Lower leg skin (tissue), 4 donors: Measurements from ENCODE around the gene TMPRSS5. TPM values are rescaled to one million over a fixed set of nuclear protein-coding genes. Genes with fewer than 3 reads are reported as not detected.

Experiments used
- DNase-seq, 2 donors: peaks; one replicate each; pipeline ENCODE4 v3.0.0-alpha.2; 2019; ENCODE audit warnings: low spot score in 2 of 2
- H3K4me3 ChIP-seq: fragments of 200-600 bp; sonication (generic); 2 replicates; pipeline ENCODE4 v1.5.1; 2017; ENCODE audit warnings: mild to moderate bottlenecking, low read depth; ENCODE audit not compliant: poor library complexity, severe bottlenecking
- POLR2A ChIP-seq, 2 donors: fragments of 450-650 bp; IDR thresholded peaks; one replicate each; pipeline ENCODE4 v1.6.1; 2016 to 2017; ENCODE audit warnings: antibody characterized with exemption in 2 of 2, mild to moderate bottlenecking in 1 of 2, moderate library complexity in 1 of 2
- WGBS, 2 donors: methylation state at CpG; one replicate each; pipeline ENCODE4 v1.1.5; 2018; 5-methylcytosine and 5-hydroxymethylcytosine counted together
- intact Hi-C: fragments of 100-400 bp; cut with DNase I; formaldehyde crosslinking; loops from one replicate; pipeline ENCODE4 v1.15.0; 2023; ENCODE audit warnings: low total_unique reads
- total RNA-seq, 4 donors: library from RNA; depleted of rRNA; stranded (reverse); fragments of >200 nt; gene quantifications; one replicate each; pipeline ENCODE4 v1.1.0, GENCODE V29; 2016
- TF ChIP-seq, protein P1 (sequence below), 3 donors: fragments of 450-650 bp; IDR thresholded peaks; one replicate each; pipeline ENCODE4 v1.5.1; 2016; ENCODE audit warnings: antibody characterized with exemption in 3 of 3, mild to moderate bottlenecking in 3 of 3, moderate library complexity in 2 of 3

Gene TMPRSS5
- total RNA-seq, 4 donors from 2014 or later, result 1.1 to 4.2 (median 3.0) TPM

DNA sequence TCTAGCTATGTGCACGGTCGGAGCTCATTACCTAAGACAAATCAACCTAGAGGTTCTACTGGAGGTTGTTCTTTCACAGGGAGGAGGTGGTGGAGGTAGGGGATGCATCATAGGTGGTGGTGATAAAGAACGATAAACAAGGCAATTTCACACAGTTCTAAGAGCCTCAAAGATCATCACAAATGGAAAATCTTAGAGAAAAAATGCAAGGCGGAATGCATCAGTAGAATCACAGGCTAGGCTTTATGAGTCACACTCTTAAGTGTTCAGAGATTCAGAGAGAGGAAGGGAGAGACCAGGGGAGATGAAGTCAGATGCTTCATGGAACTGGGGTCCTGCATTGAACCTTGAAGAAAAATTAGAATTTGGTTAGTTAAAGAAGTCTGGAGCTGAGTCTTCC lies 58.3 kb downstream of the TMPRSS5 start:
- DNase-seq, result no peak
- WGBS, 2 donors, result 88 to 95% methylated on average over 4 of the region's 4 CpGs
- no peak for TF ChIP-seq POLR2A (IDR thresholded peaks at IDR 0.05)
- TF ChIP-seq, protein P1, sequence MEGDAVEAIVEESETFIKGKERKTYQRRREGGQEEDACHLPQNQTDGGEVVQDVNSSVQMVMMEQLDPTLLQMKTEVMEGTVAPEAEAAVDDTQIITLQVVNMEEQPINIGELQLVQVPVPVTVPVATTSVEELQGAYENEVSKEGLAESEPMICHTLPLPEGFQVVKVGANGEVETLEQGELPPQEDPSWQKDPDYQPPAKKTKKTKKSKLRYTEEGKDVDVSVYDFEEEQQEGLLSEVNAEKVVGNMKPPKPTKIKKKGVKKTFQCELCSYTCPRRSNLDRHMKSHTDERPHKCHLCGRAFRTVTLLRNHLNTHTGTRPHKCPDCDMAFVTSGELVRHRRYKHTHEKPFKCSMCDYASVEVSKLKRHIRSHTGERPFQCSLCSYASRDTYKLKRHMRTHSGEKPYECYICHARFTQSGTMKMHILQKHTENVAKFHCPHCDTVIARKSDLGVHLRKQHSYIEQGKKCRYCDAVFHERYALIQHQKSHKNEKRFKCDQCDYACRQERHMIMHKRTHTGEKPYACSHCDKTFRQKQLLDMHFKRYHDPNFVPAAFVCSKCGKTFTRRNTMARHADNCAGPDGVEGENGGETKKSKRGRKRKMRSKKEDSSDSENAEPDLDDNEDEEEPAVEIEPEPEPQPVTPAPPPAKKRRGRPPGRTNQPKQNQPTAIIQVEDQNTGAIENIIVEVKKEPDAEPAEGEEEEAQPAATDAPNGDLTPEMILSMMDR (IDR thresholded peaks at IDR 0.05), result no peak
- no peak overlapping the region for H3K4me3 ChIP-seq
- intact Hi-C loops, result no loop called here

GRCh38 chr11:113647108-113647507 lies 59.0 kb downstream of the TMPRSS5 start:
- intact Hi-C loops, result no loop called here
- WGBS, 2 donors, result 46 to 62% methylated on average over 3 of the region's 3 CpGs
- DNase-seq, result no peak
- H3K4me3 ChIP-seq, result no peak overlapping the region
- no peak for TF ChIP-seq POLR2A (IDR thresholded peaks at IDR 0.05)
- TF ChIP-seq, protein P1 (IDR thresholded peaks at IDR 0.05), result no peak

GRCh38 chr11:113645593-113646349 lies 60.3 kb downstream of the TMPRSS5 start:
- intact Hi-C loops, result no loop called here
- no peak overlapping the region for H3K4me3 ChIP-seq
- TF ChIP-seq, protein P1 (IDR thresholded peaks at IDR 0.05), result no peak
- no peak for TF ChIP-seq POLR2A (IDR thresholded peaks at IDR 0.05)
- 58 to 64% methylated on average over 5 of the region's 5 CpGs for WGBS, 2 donors
- DNase-seq, result no peak

DNA sequence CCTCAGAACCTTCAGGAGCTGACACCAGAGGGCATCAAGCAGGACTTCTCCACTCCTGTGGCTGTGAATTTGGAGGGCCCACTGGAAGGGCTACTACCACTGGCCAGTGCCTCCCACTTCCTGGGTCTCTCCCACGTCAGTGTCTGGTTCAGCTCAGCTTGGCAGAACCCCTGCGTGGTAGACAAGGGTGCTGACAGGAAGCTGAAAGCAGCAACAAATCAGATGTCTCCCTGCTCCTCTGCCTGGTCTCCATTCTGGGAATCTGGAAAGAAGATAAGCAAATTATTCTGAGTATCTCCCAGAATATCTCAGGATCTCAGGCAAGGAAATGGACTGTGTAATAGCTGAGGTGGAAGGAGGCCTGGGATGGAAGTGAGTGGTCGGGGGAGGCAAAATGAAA lies 61.5 kb downstream of the TMPRSS5 start:
- no peak overlapping the region for H3K4me3 ChIP-seq
- 71 to 83% methylated on average over 3 of the region's 3 CpGs for WGBS, 2 donors
- intact Hi-C loops, result no loop called here
- no peak for DNase-seq
- no peak for TF ChIP-seq POLR2A (IDR thresholded peaks at IDR 0.05)
- TF ChIP-seq, protein P1 (IDR thresholded peaks at IDR 0.05), result no peak

DNA sequence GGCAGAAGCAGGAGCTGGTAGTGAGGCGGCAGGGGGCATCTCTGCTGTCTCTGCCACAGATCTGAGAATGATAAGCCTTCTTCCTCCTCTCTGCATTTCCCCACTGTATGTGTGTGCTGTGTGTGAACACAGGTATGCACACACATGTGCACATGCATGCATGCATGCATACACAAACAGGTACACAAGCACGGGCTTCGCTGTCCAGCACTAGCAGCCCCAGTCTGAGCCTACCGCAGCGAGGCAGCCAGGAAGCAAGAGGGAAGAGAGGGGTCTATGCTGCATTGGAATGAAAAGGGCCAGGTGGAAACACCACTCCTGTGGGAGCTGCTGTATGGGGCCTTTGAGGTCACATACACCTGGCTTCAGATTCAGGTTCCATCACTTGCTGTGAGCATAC lies 62.4 kb downstream of the TMPRSS5 start:
- intact Hi-C loops, result no loop called here
- no peak for DNase-seq
- WGBS, 2 donors, result 65 to 81% methylated on average over 5 of the region's 5 CpGs
- no peak overlapping the region for H3K4me3 ChIP-seq
- TF ChIP-seq, protein P1 (IDR thresholded peaks at IDR 0.05), result no peak
